Measurements from ENCODE around the gene CDX2.

The CDX2 gene

DNA sequence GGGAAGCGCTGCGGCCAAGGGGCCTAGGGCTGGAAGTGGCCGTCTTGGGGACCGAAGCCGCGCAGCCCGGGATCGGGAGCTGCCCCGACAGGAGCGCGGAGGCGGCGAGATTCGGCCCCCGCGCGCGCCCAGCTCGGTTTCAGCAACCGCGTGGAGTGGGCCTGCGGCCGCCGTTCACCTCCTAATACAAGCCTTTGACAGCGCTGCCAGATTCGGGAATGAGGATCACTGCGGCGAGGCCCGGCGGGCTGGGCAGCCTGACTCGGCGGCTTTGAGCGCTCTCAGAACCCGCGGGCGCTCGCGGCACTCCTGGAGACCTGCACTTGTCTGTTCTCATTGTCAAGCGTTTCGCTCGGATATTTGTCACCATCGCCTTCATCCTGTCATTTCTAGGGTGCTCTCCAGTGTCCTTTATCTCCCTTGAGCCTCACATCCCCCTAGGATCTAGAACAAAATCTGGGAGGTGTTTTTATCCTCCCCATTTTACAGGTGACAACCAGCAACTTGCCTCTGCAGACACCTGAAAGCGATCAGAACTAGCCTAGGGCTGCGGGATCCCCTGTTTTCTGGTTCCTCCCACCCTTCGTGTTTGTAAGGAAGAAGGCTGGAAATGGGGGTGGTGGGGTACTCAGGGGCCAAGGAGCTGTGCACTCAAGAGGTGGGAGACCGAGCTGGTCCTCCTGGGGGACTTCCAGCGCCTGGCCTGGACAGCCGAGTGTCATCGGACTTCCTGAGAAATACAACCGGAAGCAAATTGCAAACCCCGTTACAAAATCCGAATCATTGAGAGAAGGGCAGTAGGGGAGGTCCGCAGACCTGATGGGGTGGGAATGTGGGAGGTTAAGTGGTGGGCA is 1.5 kb upstream of the CDX2 start:
- H3K27me3 ChIP-seq (replicated peaks in 2 of 5; ENCODE audit: control insufficient read depth in 4 of 5, insufficient read depth in 5 of 5, low read length in 4 of 5) = peaks cover 16 to 100% (median 61%) of the 10 kb centered on the region in 5 experiments
- no peak for DNase-seq
- no peak overlapping the region for H3K4me3 ChIP-seq (ENCODE audit: control insufficient read depth in 1 of 7, extremely low read depth in 1 of 7, insufficient read depth in 4 of 7, low read depth in 2 of 7, low read length in 6 of 7)
- H3K4me1 ChIP-seq (ENCODE audit: control extremely low read depth in 1 of 4, control insufficient read depth in 4 of 4, insufficient read depth in 4 of 4, low read length in 3 of 4) = peaks cover 0 to 41% (median 28%) of the 10 kb centered on the region in 4 experiments
- 5% methylated on average over 35 of the region's 53 CpGs for WGBS (ENCODE audit: insufficient coverage)
- no peaks in the 10 kb centered on the region for H3K36me3 ChIP-seq (ENCODE audit: control insufficient read depth in 4 of 4, insufficient read depth in 4 of 4, low read length in 3 of 4)
- no peaks in the 10 kb centered on the region for H3K9me3 ChIP-seq (ENCODE audit: control extremely low read depth in 1 of 5, control insufficient read depth in 4 of 5, insufficient read depth in 2 of 5, low read depth in 1 of 5, low read length in 4 of 5)
- ChIA-PET CTCF (interaction anchor here (0.8 to 4.3 kb wide), 11 partner anchors 11 to 608 kb away, joined by 3 to 18 read pairs (median 6); no protein-coding TSS in a partner anchor), POLR2A (no interaction called here)
- H3K27ac ChIP-seq (ENCODE audit: insufficient read depth in 1 of 2, low read depth in 1 of 2, low read length in 2 of 2, poor library complexity in 1 of 2, severe bottlenecking in 2 of 2) = no peak overlapping the region

DNA sequence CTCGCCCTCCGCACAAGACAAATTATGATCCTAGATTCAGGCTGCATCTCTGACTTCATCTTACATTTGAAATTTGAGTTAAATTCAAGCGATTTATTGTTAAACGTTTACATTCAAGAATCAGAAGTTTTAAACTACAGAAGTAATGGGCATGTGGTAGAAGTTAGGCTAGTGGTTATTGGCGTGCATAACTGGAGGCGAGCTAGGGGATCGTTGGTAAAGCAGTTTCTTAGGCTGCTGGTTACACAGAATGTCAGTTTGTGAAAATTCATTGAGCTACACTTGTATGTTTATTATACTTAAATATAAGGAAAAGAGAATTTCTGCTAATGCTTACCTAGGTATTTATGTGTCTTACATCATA is 733 bp upstream of the CDX2 start:
- Histone ChIP-seq H3K4me3 (ENCODE audit: control insufficient read depth in 1 of 7, extremely low read depth in 1 of 7, insufficient read depth in 4 of 7, low read depth in 2 of 7, low read length in 6 of 7) (no peak overlapping the region), H3K27me3 (replicated peaks in 2 of 5; ENCODE audit: control insufficient read depth in 4 of 5, insufficient read depth in 5 of 5, low read length in 4 of 5) (peaks cover 16 to 100% (median 61%) of the 10 kb centered on the region in 5 experiments)

DNA sequence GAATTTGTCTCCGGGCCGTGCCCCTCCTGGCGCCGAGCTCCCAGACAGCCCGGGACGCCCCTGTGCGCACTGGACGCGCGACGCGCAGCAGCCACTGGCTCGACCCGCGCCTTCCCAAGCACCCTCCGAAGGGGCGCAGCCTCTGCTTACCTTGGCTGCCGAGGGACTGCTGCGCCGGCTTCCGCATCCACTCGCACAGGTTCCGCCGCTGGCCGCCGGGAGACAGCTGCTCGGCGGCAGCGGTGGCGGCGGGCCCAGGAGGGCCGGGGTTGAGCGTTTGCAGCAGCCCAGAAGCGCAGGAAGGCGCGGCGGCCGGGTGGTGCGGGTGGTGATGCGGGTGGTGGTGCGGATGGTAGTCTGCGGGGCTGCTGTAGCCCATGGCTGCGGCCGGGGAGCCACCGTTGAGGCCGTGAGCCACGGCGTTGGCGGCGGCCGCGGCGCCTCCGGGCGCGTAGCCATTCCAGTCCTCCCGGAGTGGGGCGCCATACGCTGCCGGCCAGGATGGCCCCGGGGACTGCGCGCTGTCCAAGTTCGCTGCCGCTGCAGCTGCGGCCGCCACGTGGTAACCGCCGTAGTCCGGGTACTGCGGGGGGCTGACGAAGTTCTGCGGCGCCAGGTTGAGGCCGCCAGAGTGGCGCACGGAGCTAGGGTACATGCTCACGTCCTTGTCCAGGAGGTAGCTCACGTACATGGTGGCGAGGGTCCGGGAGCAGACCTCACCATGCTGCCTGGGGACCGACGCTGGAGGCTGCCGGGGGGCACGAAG is 616 bp downstream of the CDX2 start:
- CTCF ChIA-PET = interaction anchor here (0.9 to 3.8 kb wide), 11 partner anchors 8 to 1022 kb away, joined by 3 to 18 read pairs (median 6); no protein-coding TSS in a partner anchor
- H3K4me3 ChIP-seq (ENCODE audit: control insufficient read depth in 1 of 7, extremely low read depth in 1 of 7, insufficient read depth in 4 of 7, low read depth in 2 of 7, low read length in 6 of 7) = peak overlapping the region in 5 of 7 experiments; percentile 7 to 62 (median 54)
- peaks cover 0 to 37% (median 27%) of the 10 kb centered on the region in 4 experiments for H3K4me1 ChIP-seq (ENCODE audit: control extremely low read depth in 1 of 4, control insufficient read depth in 4 of 4, insufficient read depth in 4 of 4, low read length in 3 of 4)
- H3K9me3 ChIP-seq (ENCODE audit: control extremely low read depth in 1 of 5, control insufficient read depth in 4 of 5, insufficient read depth in 2 of 5, low read depth in 1 of 5, low read length in 4 of 5) = no peaks in the 10 kb centered on the region
- H3K27ac ChIP-seq (ENCODE audit: insufficient read depth in 1 of 2, low read depth in 1 of 2, low read length in 2 of 2, poor library complexity in 1 of 2, severe bottlenecking in 2 of 2) = no peak overlapping the region
- WGBS (ENCODE audit: insufficient coverage) = 2% methylated on average over 79 of the region's 86 CpGs
- DNase-seq = peak in 2 of 3 donors; percentile 60 to 68
- H3K36me3 ChIP-seq (ENCODE audit: control insufficient read depth in 4 of 4, insufficient read depth in 4 of 4, low read length in 3 of 4) = no peaks in the 10 kb centered on the region
- H3K27me3 ChIP-seq (replicated peaks in 2 of 5; ENCODE audit: control insufficient read depth in 4 of 5, insufficient read depth in 5 of 5, low read length in 4 of 5) = peaks cover 10 to 100% (median 66%) of the 10 kb centered on the region in 5 experiments
- POLR2A ChIA-PET = interaction anchor here (1.2 kb wide), 1 partner anchor 10 kb away, joined by 4 read pairs; no protein-coding TSS in a partner anchor

More for the DNA sequence above, 733 bp upstream of the CDX2 start:
- POLR2A ChIA-PET = interaction anchor here (0.9 kb wide), 1 partner anchor 9 kb away, joined by 4 read pairs; no protein-coding TSS in a partner anchor
- Histone ChIP-seq H3K27ac (ENCODE audit: insufficient read depth in 1 of 2, low read depth in 1 of 2, low read length in 2 of 2, poor library complexity in 1 of 2, severe bottlenecking in 2 of 2) (no peak overlapping the region), H3K4me1 (ENCODE audit: control extremely low read depth in 1 of 4, control insufficient read depth in 4 of 4, insufficient read depth in 4 of 4, low read length in 3 of 4) (peaks cover 0 to 37% (median 27%) of the 10 kb centered on the region in 4 experiments), H3K9me3 (ENCODE audit: control extremely low read depth in 1 of 5, control insufficient read depth in 4 of 5, insufficient read depth in 2 of 5, low read depth in 1 of 5, low read length in 4 of 5) (no peaks in the 10 kb centered on the region), H3K36me3 (ENCODE audit: control insufficient read depth in 4 of 4, insufficient read depth in 4 of 4, low read length in 3 of 4) (no peaks in the 10 kb centered on the region)
- CTCF ChIA-PET = interaction anchor here (0.8 to 4.3 kb wide), 9 partner anchors 11 to 608 kb away, joined by 3 to 18 read pairs (median 6); no protein-coding TSS in a partner anchor
- WGBS (ENCODE audit: insufficient coverage) = no CpG with 5 or more reads among the region's 7 CpGs
- DNase-seq = no peak

DNA sequence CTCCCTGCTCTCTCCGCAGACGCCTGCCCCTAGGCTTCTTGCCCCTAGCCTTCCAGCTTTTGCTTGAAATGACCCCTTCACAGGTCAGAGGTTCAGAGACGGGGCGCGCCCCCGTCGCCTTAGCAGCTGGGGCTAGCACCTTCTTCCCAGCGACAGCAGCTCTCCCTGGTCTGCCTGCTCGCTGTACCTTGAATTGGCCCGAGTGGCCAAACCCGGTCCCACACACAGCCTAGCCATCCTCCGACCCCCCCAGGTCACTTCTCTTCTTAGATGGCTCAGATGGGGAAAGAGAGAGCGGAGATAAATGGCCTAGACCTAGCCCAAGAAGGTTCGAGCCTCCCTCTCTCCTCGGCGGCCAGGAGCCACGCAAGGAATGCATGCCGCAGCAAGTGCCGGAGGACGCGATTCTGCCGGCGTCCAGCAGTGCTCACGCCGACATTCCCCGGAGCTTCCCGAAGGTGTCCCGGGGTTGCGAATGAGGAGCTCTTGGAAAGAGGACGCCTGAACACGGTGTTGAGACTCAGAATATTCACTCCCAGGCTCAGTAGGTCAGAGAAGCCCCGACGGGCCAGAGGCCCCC is 1.3 kb downstream of the CDX2 start:
- POLR2A ChIA-PET = interaction anchor here (1.2 kb wide), 1 partner anchor 9 kb away, joined by 4 read pairs; no protein-coding TSS in a partner anchor
- Histone ChIP-seq H3K27me3 (replicated peaks in 2 of 5; ENCODE audit: control insufficient read depth in 4 of 5, insufficient read depth in 5 of 5, low read length in 4 of 5) (peaks cover 10 to 100% (median 64%) of the 10 kb centered on the region in 5 experiments), H3K4me1 (ENCODE audit: control extremely low read depth in 1 of 4, control insufficient read depth in 4 of 4, insufficient read depth in 4 of 4, low read length in 3 of 4) (peaks cover 0 to 37% (median 27%) of the 10 kb centered on the region in 4 experiments), H3K36me3 (ENCODE audit: control insufficient read depth in 4 of 4, insufficient read depth in 4 of 4, low read length in 3 of 4) (no peaks in the 10 kb centered on the region), H3K9me3 (ENCODE audit: control extremely low read depth in 1 of 5, control insufficient read depth in 4 of 5, insufficient read depth in 2 of 5, low read depth in 1 of 5, low read length in 4 of 5) (no peaks in the 10 kb centered on the region), H3K4me3 (ENCODE audit: control insufficient read depth in 1 of 7, extremely low read depth in 1 of 7, insufficient read depth in 4 of 7, low read depth in 2 of 7, low read length in 6 of 7) (peak overlapping the region in 3 of 7 experiments; percentile 10 to 61 (median 54)), H3K27ac (ENCODE audit: insufficient read depth in 1 of 2, low read depth in 1 of 2, low read length in 2 of 2, poor library complexity in 1 of 2, severe bottlenecking in 2 of 2) (no peak overlapping the region)
- 0% methylated on average over 16 of the region's 33 CpGs for WGBS (ENCODE audit: insufficient coverage)
- CTCF ChIA-PET = interaction anchor here (0.9 to 2.2 kb wide), 6 partner anchors 8 to 1021 kb away, joined by 3 to 7 read pairs (median 5); no protein-coding TSS in a partner anchor
- DNase-seq = no peak

DNA sequence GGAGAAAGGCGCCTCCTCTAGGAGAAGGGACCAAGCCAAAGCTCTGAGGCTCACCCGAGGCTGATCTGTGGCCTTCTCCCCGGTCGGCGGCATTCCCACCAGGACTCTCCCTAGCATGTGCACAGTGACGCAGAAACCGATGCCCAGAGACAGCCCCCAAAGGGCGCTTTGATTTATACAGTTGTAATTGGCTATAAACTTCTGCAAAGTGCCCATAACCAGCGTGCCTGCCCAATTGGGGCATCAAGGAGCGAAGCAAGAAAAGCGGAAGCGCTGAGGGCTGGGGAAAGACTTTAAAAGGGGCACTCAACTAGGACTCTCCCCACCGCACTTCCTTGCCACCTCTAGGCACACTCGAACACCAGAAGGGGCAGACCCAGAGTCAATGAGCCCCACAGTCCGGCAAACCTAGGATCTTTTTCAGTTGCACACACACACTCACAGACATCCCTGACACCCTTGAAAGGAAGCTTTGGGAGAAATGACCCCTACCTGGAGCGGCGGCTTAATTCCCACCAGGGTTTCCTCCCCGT is 1.8 kb downstream of the CDX2 start:
- 3% methylated on average over 14 of the region's 18 CpGs for WGBS (ENCODE audit: insufficient coverage)
- POLR2A ChIA-PET = interaction anchor here (1.2 kb wide), 1 partner anchor 8 kb away, joined by 4 read pairs; no protein-coding TSS in a partner anchor
- peak; percentile 44 to 77 (median 76) for DNase-seq

DNA sequence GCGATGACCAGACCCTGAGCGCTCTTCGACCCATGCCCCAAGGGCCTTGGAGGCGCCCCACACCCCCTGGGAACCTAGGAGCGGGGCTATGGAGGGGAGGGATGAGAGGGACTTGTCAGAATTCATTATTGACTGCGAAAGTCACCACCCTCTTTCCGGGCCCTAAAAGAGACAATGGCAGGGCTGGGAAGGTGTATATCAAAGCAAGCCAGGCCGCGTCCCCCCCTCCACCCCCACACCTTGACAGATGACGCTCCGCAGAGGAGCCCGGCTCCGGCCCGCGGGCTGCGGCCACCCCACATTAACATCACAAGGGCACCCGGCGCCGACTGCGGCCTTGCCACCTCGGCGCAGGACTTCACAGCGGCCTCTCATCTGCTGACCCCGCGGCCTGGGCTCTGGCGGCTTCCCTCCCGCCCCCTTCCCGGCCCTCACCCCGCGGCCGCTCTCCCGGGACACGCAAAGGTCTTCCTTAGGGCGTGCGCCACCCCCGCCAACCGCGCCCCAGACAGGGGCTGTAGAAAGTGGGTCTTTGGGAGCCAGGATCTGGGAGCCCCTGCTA is 2.4 kb downstream of the CDX2 start:
- peaks cover 10 to 100% (median 68%) of the 10 kb centered on the region in 5 experiments for H3K27me3 ChIP-seq (replicated peaks in 2 of 5; ENCODE audit: control insufficient read depth in 4 of 5, insufficient read depth in 5 of 5, low read length in 4 of 5)
- ChIA-PET POLR2A (interaction anchor here (1.2 kb wide), 1 partner anchor 8 kb away, joined by 4 read pairs; no protein-coding TSS in a partner anchor), CTCF (interaction anchor here (1.4 to 1.6 kb wide), 4 partner anchors 8 to 138 kb away, joined by 3 to 6 read pairs (median 5); no protein-coding TSS in a partner anchor)
- 4% methylated on average over 22 of the region's 38 CpGs for WGBS (ENCODE audit: insufficient coverage)
- H3K4me1 ChIP-seq (ENCODE audit: control extremely low read depth in 1 of 4, control insufficient read depth in 4 of 4, insufficient read depth in 4 of 4, low read length in 3 of 4) = peaks cover 0 to 37% (median 27%) of the 10 kb centered on the region in 4 experiments
- no peaks in the 10 kb centered on the region for H3K36me3 ChIP-seq (ENCODE audit: control insufficient read depth in 4 of 4, insufficient read depth in 4 of 4, low read length in 3 of 4)
- no peak overlapping the region for H3K27ac ChIP-seq (ENCODE audit: insufficient read depth in 1 of 2, low read depth in 1 of 2, low read length in 2 of 2, poor library complexity in 1 of 2, severe bottlenecking in 2 of 2)
- no peak for DNase-seq
- no peaks in the 10 kb centered on the region for H3K9me3 ChIP-seq (ENCODE audit: control extremely low read depth in 1 of 5, control insufficient read depth in 4 of 5, insufficient read depth in 2 of 5, low read depth in 1 of 5, low read length in 4 of 5)
- H3K4me3 ChIP-seq (ENCODE audit: control insufficient read depth in 1 of 7, extremely low read depth in 1 of 7, insufficient read depth in 4 of 7, low read depth in 2 of 7, low read length in 6 of 7) = no peak overlapping the region

More for the DNA sequence above, 1.8 kb downstream of the CDX2 start:
- H3K27ac ChIP-seq (ENCODE audit: insufficient read depth in 1 of 2, low read depth in 1 of 2, low read length in 2 of 2, poor library complexity in 1 of 2, severe bottlenecking in 2 of 2) = no peak overlapping the region
- H3K9me3 ChIP-seq (ENCODE audit: control extremely low read depth in 1 of 5, control insufficient read depth in 4 of 5, insufficient read depth in 2 of 5, low read depth in 1 of 5, low read length in 4 of 5) = no peaks in the 10 kb centered on the region
- no peak overlapping the region for H3K4me3 ChIP-seq (ENCODE audit: control insufficient read depth in 1 of 7, extremely low read depth in 1 of 7, insufficient read depth in 4 of 7, low read depth in 2 of 7, low read length in 6 of 7)
- CTCF ChIA-PET = interaction anchor here (0.9 to 2.2 kb wide), 6 partner anchors 8 to 1020 kb away, joined by 3 to 7 read pairs (median 5); no protein-coding TSS in a partner anchor
- H3K27me3 ChIP-seq (replicated peaks in 2 of 5; ENCODE audit: control insufficient read depth in 4 of 5, insufficient read depth in 5 of 5, low read length in 4 of 5) = peaks cover 10 to 100% (median 68%) of the 10 kb centered on the region in 5 experiments
- peaks cover 0 to 37% (median 27%) of the 10 kb centered on the region in 4 experiments for H3K4me1 ChIP-seq (ENCODE audit: control extremely low read depth in 1 of 4, control insufficient read depth in 4 of 4, insufficient read depth in 4 of 4, low read length in 3 of 4)
- no peaks in the 10 kb centered on the region for H3K36me3 ChIP-seq (ENCODE audit: control insufficient read depth in 4 of 4, insufficient read depth in 4 of 4, low read length in 3 of 4)

All from common myeloid progenitor, CD34-positive (primary cell).